Mammary epithelial cell (primary cell): Measurements from ENCODE around the gene OR2T6.

Source experiments
- EZH2 ChIP-seq: IDR thresholded peaks from 2 replicates; pipeline ENCODE4 v1.6.1; 2012; ENCODE audit warnings: low read length, inconsistent platforms, borderline replicate concordance
- TF ChIP-seq, protein P1 (sequence below), 2 donors: IDR thresholded peaks in 1 of 2; conservative IDR thresholded peaks in 1 of 2; 2 replicates each; pipeline ENCODE4 v1.5.1; 2011 to 2012; ENCODE audit warnings: inconsistent platforms in 2 of 2, low read length in 2 of 2, mild to moderate bottlenecking in 2 of 2, control low read depth in 1 of 2, low read depth in 1 of 2; ENCODE audit not compliant: insufficient read depth in 1 of 2; ENCODE audit errors: extremely low read depth in 1 of 2

DNA sequence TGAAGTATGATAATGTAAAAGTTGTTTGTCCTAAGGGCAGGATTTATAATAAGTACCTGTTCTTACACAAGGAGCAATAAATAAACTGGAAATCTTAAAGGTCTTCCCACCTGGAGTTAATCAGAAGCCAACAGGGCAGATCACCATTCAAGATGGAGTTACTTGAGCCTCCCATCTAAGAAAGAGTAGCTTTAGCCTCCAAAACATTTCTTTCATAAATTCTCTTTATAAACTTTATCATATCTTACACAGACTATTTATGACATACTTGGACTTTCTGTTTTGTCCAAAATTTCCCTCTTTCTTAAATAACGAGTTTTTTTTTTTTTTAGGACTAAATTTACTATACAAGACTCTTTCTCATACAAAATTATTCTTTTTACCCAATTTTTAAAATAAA lies 45.8 kb downstream of the OR2T6 start:
- TF ChIP-seq, protein P1, sequence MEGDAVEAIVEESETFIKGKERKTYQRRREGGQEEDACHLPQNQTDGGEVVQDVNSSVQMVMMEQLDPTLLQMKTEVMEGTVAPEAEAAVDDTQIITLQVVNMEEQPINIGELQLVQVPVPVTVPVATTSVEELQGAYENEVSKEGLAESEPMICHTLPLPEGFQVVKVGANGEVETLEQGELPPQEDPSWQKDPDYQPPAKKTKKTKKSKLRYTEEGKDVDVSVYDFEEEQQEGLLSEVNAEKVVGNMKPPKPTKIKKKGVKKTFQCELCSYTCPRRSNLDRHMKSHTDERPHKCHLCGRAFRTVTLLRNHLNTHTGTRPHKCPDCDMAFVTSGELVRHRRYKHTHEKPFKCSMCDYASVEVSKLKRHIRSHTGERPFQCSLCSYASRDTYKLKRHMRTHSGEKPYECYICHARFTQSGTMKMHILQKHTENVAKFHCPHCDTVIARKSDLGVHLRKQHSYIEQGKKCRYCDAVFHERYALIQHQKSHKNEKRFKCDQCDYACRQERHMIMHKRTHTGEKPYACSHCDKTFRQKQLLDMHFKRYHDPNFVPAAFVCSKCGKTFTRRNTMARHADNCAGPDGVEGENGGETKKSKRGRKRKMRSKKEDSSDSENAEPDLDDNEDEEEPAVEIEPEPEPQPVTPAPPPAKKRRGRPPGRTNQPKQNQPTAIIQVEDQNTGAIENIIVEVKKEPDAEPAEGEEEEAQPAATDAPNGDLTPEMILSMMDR (conservative IDR thresholded peaks at IDR 0.05 in 1 of 2, IDR thresholded peaks at IDR 0.05 in 1 of 2; ENCODE audit: extremely low read depth in 1 of 2, insufficient read depth in 1 of 2, low read depth in 1 of 2, low read length in 2 of 2): no peak
- TF ChIP-seq EZH2: no peak
